ENCODE measurements around the gene SSBP3.

DNA sequence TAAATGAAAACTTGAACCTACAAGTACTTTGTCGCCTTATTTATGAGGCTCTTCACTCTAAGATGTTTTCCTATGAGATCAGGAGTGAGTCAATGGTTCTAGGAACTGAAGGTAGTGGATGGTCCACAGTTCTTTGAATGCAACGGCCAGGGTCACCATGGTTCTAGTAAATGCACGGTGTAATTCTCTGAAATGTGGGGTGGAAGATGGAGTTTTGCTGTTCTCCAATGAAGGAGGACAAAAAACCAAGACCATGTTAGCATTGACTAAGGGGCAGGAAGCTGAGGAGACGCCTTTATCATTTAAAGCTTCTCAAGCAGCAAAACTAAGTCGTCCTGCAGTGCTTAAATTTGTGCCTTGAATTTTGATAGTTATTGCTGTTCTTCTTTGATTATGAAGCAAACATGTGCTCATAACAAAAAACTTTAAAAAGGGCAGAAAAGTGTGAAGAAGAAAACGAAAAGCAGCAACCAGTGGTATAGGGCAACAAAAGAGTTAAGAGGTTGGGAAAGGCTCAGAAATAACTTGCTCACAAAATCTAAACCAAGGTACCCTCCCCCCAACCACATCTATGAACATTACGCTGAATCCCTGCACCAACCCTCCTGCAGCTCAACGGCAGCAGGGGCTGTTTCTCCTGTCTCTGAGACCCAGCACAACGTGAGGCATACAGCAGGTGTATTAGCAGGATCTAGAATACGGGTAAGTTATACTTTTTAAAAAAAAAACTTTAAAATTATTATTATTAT, 121.2 kb downstream of the SSBP3 start:
- no peak for TF ChIP-seq POLR2A (IDR thresholded peaks at IDR 0.05; ENCODE audit: low read depth, low read length)
- no peak for TF ChIP-seq TAF1 (IDR thresholded peaks at IDR 0.05; ENCODE audit: low read depth, low read length)
- TF ChIP-seq POLR2AphosphoS5 (IDR thresholded peaks at IDR 0.05; ENCODE audit: low read depth, low read length), result no peak
